Activated CD4-positive, alpha-beta T cell treated with anti-CD3 and anti-CD28 coated beads for 36 hours (primary cell): ENCODE measurements around the gene TAS1R3. TPM values are rescaled to one million over a fixed set of nuclear protein-coding genes. Genes with fewer than 3 reads are reported as not detected.

ENCODE experiments used
- ATAC-seq: fragments of 200-7000 bp; cut with Tn5 transposase; one replicate; pipeline ENCODE4 v1.10.0; 2021; ENCODE audit warnings: mild to moderate bottlenecking, moderate library complexity
- CTCF ChIA-PET: fragments of 350-600 bp; sonication (Branson Sonifier 250); formaldehyde crosslinking; loops from one replicate; lab custom pipeline; 2021; ENCODE audit warnings: antibody characterized with exemption; lab: Charles Lee
- POLR2A ChIA-PET: fragments of 350-600 bp; sonication (Branson Sonifier 250); formaldehyde crosslinking; loops from one replicate; lab custom pipeline; 2021; ENCODE audit warnings: antibody characterized with exemption, inconsistent platforms; lab: Charles Lee
- DNase-seq: peaks from one replicate; pipeline ENCODE4 v3.0.0-alpha.2; 2020
- H3K27ac Mint-ChIP-seq: one replicate; pipeline ENCODE4 v1.8.0; 2021; ENCODE audit warnings: mixed read lengths
- H3K27me3 Mint-ChIP-seq: one replicate; pipeline ENCODE4 v1.8.0; 2021; ENCODE audit warnings: mixed read lengths
- H3K36me3 Mint-ChIP-seq: one replicate; pipeline ENCODE4 v1.8.0; 2021; ENCODE audit warnings: low read depth, mixed read lengths
- H3K4me1 Mint-ChIP-seq: one replicate; pipeline ENCODE4 v1.8.0; 2021; ENCODE audit warnings: mixed read lengths
- H3K4me3 Mint-ChIP-seq: one replicate; pipeline ENCODE4 v1.8.0; 2021; ENCODE audit warnings: mild to moderate bottlenecking, moderate library complexity, mixed read lengths
- H3K9me3 Mint-ChIP-seq: one replicate; pipeline ENCODE4 v1.8.0; 2021; ENCODE audit warnings: low read depth, mixed read lengths
- intact Hi-C, 2 experiments: fragments of 100-400 bp; cut with DNase I in 1 of 2; cut with micrococcal nuclease in 1 of 2; formaldehyde crosslinking; loops; one replicate each; pipeline versions ENCODE4 v1.14.2 to v1.15.1; 2022 to 2024; cut with DNase I, micrococcal nuclease
- total RNA-seq, 2 experiments: library from RNA; stranded (reverse); gene quantifications; one replicate each; pipeline ENCODE4 v1.2.3, GENCODE V29; 2021

The TAS1R3 gene
- total RNA-seq, 2 experiments from 2014 or later = 0.28 to 0.41 TPM

DNA sequence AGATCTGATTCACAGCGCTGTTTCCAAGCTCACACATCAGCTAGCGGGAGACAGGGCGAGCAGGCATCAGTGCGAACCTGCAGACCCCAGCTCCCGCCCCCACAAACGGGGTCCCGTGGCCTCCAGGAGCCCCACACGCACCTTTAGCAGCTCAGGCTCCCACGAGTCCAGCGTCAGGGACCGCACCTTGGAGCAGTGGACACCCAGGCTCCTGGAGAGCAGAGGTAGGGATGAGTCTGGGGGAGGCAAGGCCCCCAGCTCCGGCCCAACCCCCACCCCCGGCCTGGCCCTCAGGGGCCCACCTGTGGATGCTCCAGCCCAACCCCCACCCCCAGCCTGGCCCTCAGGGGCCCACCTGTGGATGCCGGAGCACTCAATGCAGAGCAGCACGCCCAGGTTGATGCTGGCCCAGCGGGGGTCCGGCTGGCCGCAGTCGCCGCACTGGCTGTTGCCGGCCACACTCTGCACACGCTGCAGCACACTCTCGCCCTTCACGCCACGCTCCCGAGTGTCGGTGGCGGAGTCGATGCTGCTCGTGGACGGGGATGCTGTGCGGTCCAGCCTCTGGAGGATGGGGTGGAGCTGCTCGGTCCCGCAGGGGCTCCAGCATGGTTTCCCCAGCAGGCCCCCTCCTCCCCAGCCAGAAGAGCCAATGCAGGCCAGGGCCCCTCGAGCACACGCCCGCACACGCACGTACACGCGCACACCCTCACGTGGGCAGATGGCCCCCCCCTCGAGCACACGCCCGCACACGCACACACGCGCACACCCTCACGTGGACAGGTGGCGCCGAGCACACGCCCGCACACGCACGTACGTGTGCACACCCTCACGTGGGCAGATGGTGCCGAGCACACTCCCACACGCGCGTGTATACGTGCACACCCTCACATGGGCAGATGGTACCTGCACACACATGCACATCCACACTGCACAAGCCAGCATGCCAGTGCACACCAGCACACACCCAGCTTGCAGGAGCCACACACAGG, 34.7 kb upstream of the TAS1R3 start:
- Mint-ChIP-seq H3K4me3 (no peak overlapping the region), H3K9me3 (no peaks in the 10 kb centered on the region), H3K36me3 (no peaks in the 10 kb centered on the region), H3K27ac (no peak overlapping the region), H3K4me1 (no peaks in the 10 kb centered on the region), H3K27me3 (no peaks in the 10 kb centered on the region)
- intact Hi-C loops = no loop called here
- DNase-seq (no peak), ATAC-seq (no peak)
- ChIA-PET CTCF (interaction anchor here (1.3 kb wide), 1 partner anchor 19 kb away, joined by 3 read pairs; no protein-coding TSS in a partner anchor), POLR2A (no interaction called here)

DNA sequence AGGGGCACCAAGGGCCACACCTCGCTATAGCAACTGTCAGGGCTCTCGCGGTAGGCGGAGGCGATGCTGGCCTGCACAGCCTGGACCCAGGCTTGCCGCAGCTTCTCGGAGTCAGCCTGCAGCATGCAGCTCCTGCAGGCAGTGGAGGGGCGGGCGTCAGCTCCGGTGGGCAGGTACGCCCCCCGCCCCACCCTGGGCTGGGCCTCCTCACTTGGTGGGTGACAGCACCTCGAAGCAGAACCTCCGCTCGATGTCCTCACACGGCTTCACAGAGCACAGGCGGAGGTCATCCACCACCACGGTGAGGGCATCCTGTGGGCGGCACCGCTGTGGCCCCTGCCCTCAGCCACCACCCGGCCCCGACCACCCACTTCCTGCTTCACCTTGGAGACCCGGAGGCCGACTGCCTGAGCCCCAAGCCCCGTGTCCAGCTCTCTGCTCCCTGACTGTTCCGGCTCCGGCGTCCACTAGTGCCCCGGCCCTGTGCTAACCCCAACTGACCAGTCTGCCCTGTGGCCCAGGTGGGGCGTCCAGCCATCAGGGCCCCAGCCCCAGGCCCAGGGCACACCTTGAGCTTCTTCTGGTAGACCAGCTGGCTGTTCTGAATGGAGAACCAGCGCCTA, 33.2 kb upstream of the TAS1R3 start:
- no peak for ATAC-seq
- no peaks in the 10 kb centered on the region for H3K9me3 Mint-ChIP-seq
- no peaks in the 10 kb centered on the region for H3K36me3 Mint-ChIP-seq
- no peak overlapping the region for H3K27ac Mint-ChIP-seq
- ChIA-PET POLR2A (no interaction called here), CTCF (no interaction called here)
- no peaks in the 10 kb centered on the region for H3K27me3 Mint-ChIP-seq
- intact Hi-C loops = no loop called here
- no peak overlapping the region for H3K4me3 Mint-ChIP-seq
- no peak for DNase-seq
- H3K4me1 Mint-ChIP-seq = no peaks in the 10 kb centered on the region

DNA sequence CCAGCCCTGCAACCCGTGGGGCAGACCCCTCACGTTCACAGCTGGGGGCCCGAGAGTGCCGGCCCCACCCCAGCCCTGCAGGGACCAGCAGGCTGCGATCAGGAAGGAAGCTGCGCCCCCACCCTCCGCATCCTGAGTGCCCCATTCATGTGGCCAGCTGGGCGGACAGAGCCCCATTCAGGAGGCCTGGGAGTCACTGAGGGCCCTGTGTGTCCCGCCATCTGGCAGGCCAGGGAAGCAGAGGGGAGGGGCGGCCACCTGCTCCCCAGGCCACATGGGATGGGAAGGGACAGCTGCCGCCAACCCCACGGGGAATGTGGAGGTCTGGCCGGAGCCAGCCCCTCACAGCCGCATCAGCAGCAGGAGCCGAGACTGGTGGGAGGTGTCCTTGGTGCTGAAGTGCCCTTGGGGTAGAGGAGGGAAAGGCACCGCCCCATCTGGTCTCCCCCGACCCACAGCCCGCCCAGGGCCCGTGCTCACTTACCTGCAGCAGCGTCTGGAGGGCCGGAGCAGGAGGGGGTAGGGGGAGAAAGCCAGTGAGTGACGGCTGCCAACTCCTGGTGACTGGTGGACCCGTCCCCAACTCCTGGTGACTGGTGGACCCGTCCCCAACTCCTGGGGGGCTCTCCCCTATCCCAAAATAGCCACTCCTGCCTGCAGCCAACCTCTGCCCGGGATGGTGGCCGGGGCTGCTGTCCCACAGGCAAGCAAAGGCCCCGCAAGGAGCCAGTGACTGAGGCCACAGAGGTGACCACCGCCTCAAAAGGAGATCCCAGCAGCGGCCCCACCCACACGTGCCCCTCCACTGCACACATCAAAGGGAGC, 32.0 kb upstream of the TAS1R3 start:
- POLR2A ChIA-PET = no interaction called here
- H3K4me3 Mint-ChIP-seq = no peak overlapping the region
- intact Hi-C loops = no loop called here
- no peaks in the 10 kb centered on the region for H3K9me3 Mint-ChIP-seq
- H3K27ac Mint-ChIP-seq = no peak overlapping the region
- H3K36me3 Mint-ChIP-seq = no peaks in the 10 kb centered on the region
- CTCF ChIA-PET = interaction anchor here (1.0 kb wide), 1 partner anchor 25 kb away, joined by 3 read pairs; the partner anchor contains the start of gene UBE2J2
- no peak for ATAC-seq
- no peak for DNase-seq
- H3K4me1 Mint-ChIP-seq = no peaks in the 10 kb centered on the region
- no peaks in the 10 kb centered on the region for H3K27me3 Mint-ChIP-seq

DNA sequence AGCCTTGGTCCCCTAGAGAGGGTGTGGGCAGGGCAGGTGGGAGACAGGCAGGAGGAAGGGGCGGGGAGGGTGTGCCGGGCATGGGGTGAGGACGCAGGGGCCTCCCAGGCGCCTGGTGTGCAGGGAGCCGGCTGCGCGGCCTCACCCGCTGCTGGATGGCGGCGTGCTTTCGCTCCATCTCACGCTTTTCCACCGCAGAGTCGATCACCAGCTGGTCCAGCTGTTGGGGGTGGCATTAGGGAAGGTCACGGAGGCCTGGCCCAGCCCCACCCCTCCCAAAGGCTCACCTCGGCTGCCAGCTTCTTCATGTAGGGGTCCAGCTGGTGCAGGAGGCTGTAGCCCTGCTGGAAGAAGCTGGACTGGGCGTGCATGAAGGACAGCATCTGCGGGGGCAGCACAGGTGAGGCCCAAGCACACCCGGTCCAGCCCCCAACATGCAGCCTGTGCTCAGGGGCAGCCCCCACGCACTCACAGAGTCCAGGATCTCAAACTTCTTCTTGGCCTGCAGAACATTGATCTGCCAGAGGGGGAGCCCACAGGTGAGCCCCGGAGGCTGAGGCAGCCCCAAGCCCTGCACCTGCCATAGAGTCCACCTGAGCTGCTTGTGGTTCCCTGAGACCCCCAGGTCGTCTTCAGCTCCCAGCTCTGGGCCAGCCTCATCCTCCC, 31.3 kb upstream of the TAS1R3 start:
- Mint-ChIP-seq H3K36me3 (no peaks in the 10 kb centered on the region), H3K27me3 (no peaks in the 10 kb centered on the region), H3K9me3 (no peaks in the 10 kb centered on the region), H3K27ac (no peak overlapping the region), H3K4me3 (no peak overlapping the region), H3K4me1 (no peaks in the 10 kb centered on the region)
- DNase-seq (peak; percentile 55), ATAC-seq (peak; percentile 73)
- POLR2A ChIA-PET = no interaction called here
- intact Hi-C loops = loop anchor here in 1 of 2 experiments (10.0 kb wide), 1 partner anchor 265 kb away; no protein-coding TSS in a partner anchor
- CTCF ChIA-PET = interaction anchor here (0.6 to 1.0 kb wide), 4 partner anchors 15 to 277 kb away, joined by 3 read pairs; partner anchors contain the start of gene UBE2J2

DNA sequence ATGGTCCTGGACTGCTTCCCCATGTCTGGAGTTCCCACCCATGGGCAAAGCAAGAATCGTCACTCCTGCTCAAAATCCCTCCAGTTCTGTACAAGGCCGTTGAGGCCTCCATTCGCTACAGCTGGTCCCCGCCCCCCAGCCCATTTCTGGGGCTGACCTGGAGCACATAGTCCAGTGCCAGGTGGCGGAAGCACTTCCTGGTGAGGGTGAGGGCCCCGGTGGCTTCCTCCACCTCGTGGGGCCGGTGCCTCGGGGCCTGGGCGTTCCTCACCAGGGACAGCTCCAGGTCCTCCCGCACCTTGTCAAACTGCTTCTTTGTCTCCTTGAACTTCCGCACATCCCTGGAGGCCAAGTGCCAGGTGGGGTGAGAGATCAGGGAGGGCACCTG, 30.7 kb upstream of the TAS1R3 start:
- ChIA-PET CTCF (interaction anchor here (0.6 to 1.0 kb wide), 4 partner anchors 16 to 278 kb away, joined by 3 read pairs; partner anchors contain the start of gene UBE2J2), POLR2A (no interaction called here)
- no peak overlapping the region for H3K27ac Mint-ChIP-seq
- no peaks in the 10 kb centered on the region for H3K9me3 Mint-ChIP-seq
- DNase-seq = no peak
- intact Hi-C loops = loop anchor here in 1 of 2 experiments (10.0 kb wide), 1 partner anchor 266 kb away; no protein-coding TSS in a partner anchor
- no peak for ATAC-seq
- H3K4me3 Mint-ChIP-seq = no peak overlapping the region
- no peaks in the 10 kb centered on the region for H3K36me3 Mint-ChIP-seq
- peaks cover 4% of the 10 kb centered on the region for H3K4me1 Mint-ChIP-seq
- H3K27me3 Mint-ChIP-seq = no peaks in the 10 kb centered on the region

DNA sequence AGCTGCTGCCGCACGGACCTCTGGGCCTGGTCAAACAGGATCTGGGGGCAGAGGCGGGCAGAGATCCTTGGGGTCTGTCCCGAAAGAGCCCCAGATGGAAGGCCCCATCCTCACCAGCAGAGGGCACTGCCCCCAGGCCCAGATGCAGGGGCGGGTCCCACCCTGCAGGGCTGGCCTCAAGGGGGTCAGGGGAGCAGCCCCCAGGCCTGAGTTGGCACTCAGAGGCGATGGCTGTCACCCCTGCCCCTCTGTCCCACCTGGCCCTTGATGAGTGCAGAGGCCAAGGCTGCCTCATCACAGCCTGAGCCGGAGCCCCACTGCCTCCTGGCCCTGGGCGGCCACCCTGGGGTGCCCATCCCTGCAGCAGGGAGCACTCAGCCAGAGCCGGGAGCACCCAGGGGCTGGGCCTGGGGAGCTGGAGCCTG, 29.1 kb upstream of the TAS1R3 start:
- no peaks in the 10 kb centered on the region for H3K9me3 Mint-ChIP-seq
- ChIA-PET POLR2A (no interaction called here), CTCF (no interaction called here)
- H3K27ac Mint-ChIP-seq = no peak overlapping the region
- H3K36me3 Mint-ChIP-seq = no peaks in the 10 kb centered on the region
- H3K4me1 Mint-ChIP-seq = peaks cover 19% of the 10 kb centered on the region
- ATAC-seq (no peak), DNase-seq (peak; percentile 36)
- no peaks in the 10 kb centered on the region for H3K27me3 Mint-ChIP-seq
- no peak overlapping the region for H3K4me3 Mint-ChIP-seq
- intact Hi-C loops = loop anchor here in 1 of 2 experiments (10.0 kb wide), 1 partner anchor 267 kb away; no protein-coding TSS in a partner anchor

DNA sequence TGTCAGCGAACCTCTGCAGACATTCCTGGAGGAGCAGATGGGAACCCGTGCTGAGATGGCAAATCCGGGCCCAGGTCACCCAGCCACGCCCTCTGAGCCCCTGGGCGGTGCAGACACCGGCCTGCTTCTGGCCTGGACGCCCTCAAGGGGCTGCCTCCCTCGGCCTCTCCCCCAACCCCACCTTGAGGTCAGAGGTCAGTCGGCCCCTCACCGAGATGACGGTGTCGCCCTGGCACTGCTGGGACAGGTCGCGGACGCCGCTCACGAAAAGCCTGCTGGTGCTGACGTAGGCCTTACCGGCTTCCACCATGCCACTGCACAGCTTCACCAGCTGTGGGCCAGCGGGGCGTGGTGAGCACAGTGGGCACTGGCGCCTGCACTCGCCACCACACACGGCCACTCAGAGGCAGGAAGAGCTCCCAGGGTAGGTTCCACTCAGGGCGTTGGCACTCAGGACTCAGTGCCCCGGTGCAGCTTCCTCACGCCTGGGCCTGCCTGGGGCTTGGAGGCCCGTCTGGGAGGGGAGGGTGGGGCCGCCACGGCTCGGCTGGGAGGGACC, 28.1 kb upstream of the TAS1R3 start:
- Mint-ChIP-seq H3K27me3 (no peaks in the 10 kb centered on the region), H3K27ac (no peak overlapping the region), H3K36me3 (no peaks in the 10 kb centered on the region), H3K9me3 (no peaks in the 10 kb centered on the region), H3K4me1 (peaks cover 21% of the 10 kb centered on the region), H3K4me3 (no peak overlapping the region)
- CTCF ChIA-PET = no interaction called here
- no peak for ATAC-seq
- intact Hi-C loops = loop anchor here in 1 of 2 experiments (10.0 kb wide), 1 partner anchor 268 kb away; no protein-coding TSS in a partner anchor
- POLR2A ChIA-PET = no interaction called here
- DNase-seq = no peak

DNA sequence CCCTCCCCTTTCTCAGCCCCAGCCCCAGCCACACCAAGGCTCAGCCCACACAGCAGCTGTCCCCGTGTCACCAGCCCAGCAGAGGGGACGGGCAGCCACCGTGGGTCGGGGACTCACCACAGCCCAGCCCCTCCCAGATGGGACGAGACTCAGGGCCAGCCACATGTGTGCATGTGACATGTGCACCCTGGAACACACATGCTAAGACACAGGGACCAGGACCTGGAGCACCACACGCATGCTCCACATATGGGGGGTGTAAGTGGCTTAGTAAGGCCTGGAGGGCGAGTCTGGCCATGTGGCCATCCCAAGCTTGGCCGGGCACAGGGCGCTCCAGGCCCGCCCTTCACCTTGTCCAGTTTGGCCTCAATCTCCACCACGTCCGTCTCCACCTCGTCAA, 27.3 kb upstream of the TAS1R3 start:
- intact Hi-C loops = loop anchor here in 1 of 2 experiments (10.0 kb wide), 1 partner anchor 269 kb away; no protein-coding TSS in a partner anchor
- Mint-ChIP-seq H3K4me3 (no peak overlapping the region), H3K4me1 (peaks cover 21% of the 10 kb centered on the region), H3K9me3 (no peaks in the 10 kb centered on the region), H3K27ac (no peak overlapping the region), H3K36me3 (no peaks in the 10 kb centered on the region), H3K27me3 (no peaks in the 10 kb centered on the region)
- no peak for DNase-seq
- no peak for ATAC-seq
- ChIA-PET POLR2A (no interaction called here), CTCF (no interaction called here)

DNA sequence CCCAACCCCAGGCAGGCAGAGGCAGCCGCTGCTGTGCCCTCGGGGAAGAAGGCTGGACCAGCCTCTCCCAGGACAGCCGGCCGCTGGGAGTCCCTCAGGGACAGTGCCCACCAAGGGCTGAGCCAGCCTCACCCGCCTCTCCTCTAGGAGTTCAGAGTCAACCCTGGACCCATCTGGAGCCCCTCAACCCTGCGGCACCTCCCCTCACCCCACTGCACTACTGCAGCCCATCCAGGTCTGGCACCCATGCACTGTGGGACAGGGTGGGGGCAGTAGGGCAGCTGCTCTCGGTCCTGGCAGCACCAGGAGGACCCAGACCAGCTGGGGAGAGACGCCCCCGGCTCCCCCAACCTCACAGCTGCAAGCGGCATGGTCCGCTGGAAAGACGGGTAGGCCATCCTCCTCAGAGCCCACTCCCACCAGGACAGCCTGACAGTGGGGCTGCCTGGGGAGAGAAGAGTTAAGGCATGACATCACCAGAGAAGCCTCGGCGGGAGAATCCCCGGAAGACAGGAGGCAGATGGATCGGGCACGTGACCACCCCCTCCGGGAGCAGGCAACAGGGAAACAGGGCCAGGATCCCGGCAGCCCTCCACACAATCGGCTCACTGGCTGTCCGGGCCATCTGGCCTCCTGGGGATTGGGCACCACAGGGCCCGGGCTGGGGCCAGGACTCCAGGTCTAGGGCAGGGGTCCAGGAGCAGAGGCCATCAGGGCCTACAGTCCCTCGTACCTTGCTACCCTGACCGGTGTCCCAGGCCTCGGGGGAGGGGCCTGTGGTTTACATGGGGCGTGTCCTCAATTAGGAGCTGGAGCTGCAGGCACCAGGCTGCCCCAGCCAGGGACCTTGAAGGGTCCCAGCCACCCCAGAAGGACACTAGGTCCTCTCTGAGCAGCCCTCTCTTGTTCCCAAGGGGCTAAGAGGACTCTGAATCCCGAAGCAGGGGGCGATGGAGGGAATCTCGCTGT, 26.5 kb upstream of the TAS1R3 start:
- ATAC-seq (no peak), DNase-seq (no peak)
- CTCF ChIA-PET = interaction anchor here (0.7 to 1.1 kb wide), 3 partner anchors 28 to 303 kb away, joined by 3 to 4 read pairs (median 3); no protein-coding TSS in a partner anchor
- Mint-ChIP-seq H3K27me3 (no peaks in the 10 kb centered on the region), H3K36me3 (no peaks in the 10 kb centered on the region), H3K27ac (no peak overlapping the region), H3K4me1 (peaks cover 21% of the 10 kb centered on the region), H3K9me3 (no peaks in the 10 kb centered on the region), H3K4me3 (no peak overlapping the region)
- intact Hi-C loops = loop anchor here (5.0 to 10.0 kb wide), 3 partner anchors 32 to 1273 kb away; partner anchors contain the start of gene UBE2J2 (in 1 of the 2)
- POLR2A ChIA-PET = interaction anchor here (1.0 kb wide), 1 partner anchor 70 kb away, joined by 4 read pairs; the partner anchor contains the start of gene AURKAIP1
